Smooth muscle cell (in vitro differentiated cells): ENCODE data around the gene TAS1R1. TPM values are rescaled to one million over a fixed set of nuclear protein-coding genes. Genes with fewer than 3 reads are reported as not detected.

Experiments
- DNase-seq: peaks from one replicate; lab custom pipeline; 2025; ENCODE audit not compliant: unreplicated experiment; lab: John Stamatoyannopoulos, UW
- H2AFZ ChIP-seq: fragments of 200-600 bp; sonication (generic); 2 replicates; pipeline ENCODE4 v1.6.0; 2016; ENCODE audit warnings: antibody characterized with exemption, low read depth, mild to moderate bottlenecking
- H3F3A ChIP-seq: fragments of 200-600 bp; sonication (generic); 2 replicates; pipeline ENCODE4 v1.6.0; 2017; ENCODE audit warnings: antibody characterized with exemption, low read depth
- H3K27ac ChIP-seq: fragments of 200-600 bp; sonication (generic); 2 replicates; pipeline ENCODE4 v1.5.1; 2016; ENCODE audit warnings: low read depth, mild to moderate bottlenecking
- H3K27me3 ChIP-seq: fragments of 200-600 bp; sonication (generic); 2 replicates; pipeline ENCODE4 v1.6.1; 2016; ENCODE audit warnings: low read depth, mild to moderate bottlenecking
- H3K36me3 ChIP-seq: fragments of 200-600 bp; sonication (generic); 2 replicates; pipeline ENCODE4 v1.5.1; 2016; ENCODE audit warnings: low read depth
- H3K4me1 ChIP-seq: fragments of 200-600 bp; sonication (generic); 2 replicates; pipeline ENCODE4 v1.5.1; 2016; ENCODE audit warnings: low read depth
- H3K4me2 ChIP-seq: fragments of 200-600 bp; sonication (generic); 2 replicates; pipeline ENCODE4 v1.6.0; 2016; ENCODE audit warnings: mild to moderate bottlenecking
- H3K4me3 ChIP-seq: fragments of 200-600 bp; sonication (generic); 2 replicates; pipeline ENCODE4 v1.5.1; 2016; ENCODE audit warnings: mild to moderate bottlenecking
- H3K79me2 ChIP-seq: fragments of 200-600 bp; sonication (generic); 2 replicates; pipeline ENCODE4 v1.6.0; 2016; ENCODE audit warnings: low read depth, mild to moderate bottlenecking
- H3K9ac ChIP-seq: fragments of 200-600 bp; sonication (generic); 2 replicates; pipeline ENCODE4 v1.6.0; 2016; ENCODE audit warnings: low read depth
- H3K9me3 ChIP-seq: fragments of 200-600 bp; sonication (generic); replicated peaks from 2 replicates; pipeline ENCODE4 v1.5.1; 2016; ENCODE audit warnings: low read depth
- H4K20me1 ChIP-seq: fragments of 200-600 bp; sonication (generic); 2 replicates; pipeline ENCODE4 v1.6.0; 2016; ENCODE audit warnings: low read depth
- CTCF ChIP-seq: fragments of 200-600 bp; sonication (generic); IDR thresholded peaks from 2 replicates; pipeline ENCODE4 v1.5.1; 2017; ENCODE audit warnings: borderline replicate concordance, mild to moderate bottlenecking, antibody characterized with exemption; ENCODE audit not compliant: insufficient read depth, poor library complexity, severe bottlenecking
- WGBS: methylation state at CpG from one replicate; pipeline ENCODE4 v1.1.7; 2016; ENCODE audit warnings: low lambda C conversion rate; 5-methylcytosine and 5-hydroxymethylcytosine counted together
- polyA plus RNA-seq: library from polyadenylated mRNA; unstranded; fragments of >200 nt; fragmentation: Nextera tagmentation; extraction: Ambion mirVana; gene quantifications from 2 replicates; pipeline ENCODE4 v1.2.1, GENCODE V29; 2016
- total RNA-seq: library from RNA; depleted of rRNA; stranded (reverse); fragments of >200 nt; gene quantifications from 2 replicates; pipeline ENCODE4 v1.2.3, GENCODE V29; 2014

Gene TAS1R1
- total and polyA plus RNA-seq, 2 experiments from 2014 or later: 0.27 TPM; not detected in 1

GRCh38 chr1:6536291-6536690, 18.8 kb upstream of the TAS1R1 start:
- no peak for TF ChIP-seq CTCF
- WGBS: 82% methylated on average over 5 of the region's 5 CpGs

GRCh38 chr1:6538956-6539355, 16.2 kb upstream of the TAS1R1 start:
- Histone ChIP-seq H2AFZ (no peak overlapping the region), H3K4me1 (no peaks in the 10 kb centered on the region), H3K9ac (peak overlapping the region; percentile 47), H3K4me2 (peak overlapping the region; percentile 51), H3K36me3 (peaks cover 3% of the 10 kb centered on the region), H4K20me1 (no peaks in the 10 kb centered on the region), H3K27me3 (no peaks in the 10 kb centered on the region), H3F3A (no peaks in the 10 kb centered on the region), H3K9me3 (no peaks in the 10 kb centered on the region), H3K27ac (peak overlapping the region; percentile 88), H3K79me2 (no peaks in the 10 kb centered on the region), H3K4me3 (no peak overlapping the region)
- TF ChIP-seq CTCF: no peak
- no peak for DNase-seq
- 31% methylated on average over 3 of the region's 3 CpGs for WGBS

More at GRCh38 chr1:6536291-6536690, 18.8 kb upstream of the TAS1R1 start:
- Histone ChIP-seq H3K9me3 (no peaks in the 10 kb centered on the region), H3K79me2 (no peaks in the 10 kb centered on the region), H3K36me3 (peaks cover 10% of the 10 kb centered on the region), H3K4me1 (no peaks in the 10 kb centered on the region), H3K4me3 (no peak overlapping the region), H3K27ac (no peak overlapping the region), H3K27me3 (no peaks in the 10 kb centered on the region), H3K4me2 (no peak overlapping the region), H3F3A (no peaks in the 10 kb centered on the region), H2AFZ (no peak overlapping the region), H3K9ac (no peak overlapping the region), H4K20me1 (no peaks in the 10 kb centered on the region)
- no peak for DNase-seq

- Histone ChIP-seq H3F3A (no peaks in the 10 kb centered on the region), H3K4me3 (no peak overlapping the region), H3K9ac (no peak overlapping the region), H3K4me1 (no peaks in the 10 kb centered on the region), H3K79me2 (no peaks in the 10 kb centered on the region), H3K9me3 (no peaks in the 10 kb centered on the region), H3K36me3 (peaks cover 9% of the 10 kb centered on the region), H3K27ac (no peak overlapping the region), H3K4me2 (no peak overlapping the region), H2AFZ (no peak overlapping the region), H4K20me1 (no peaks in the 10 kb centered on the region), H3K27me3 (no peaks in the 10 kb centered on the region)
- 51% methylated on average over 3 of the region's 3 CpGs for WGBS
- no peak for TF ChIP-seq CTCF
- no peak for DNase-seq
Observed at GRCh38 chr1:6544831-6545230, 10.3 kb upstream of the TAS1R1 start.
